Activated CD4-positive, alpha-beta T cell treated with anti-CD3 and anti-CD28 coated beads for 36 hours (primary cell): ENCODE data around the gene METTL24. TPM values are rescaled to one million over a fixed set of nuclear protein-coding genes. Genes with fewer than 3 reads are reported as not detected.
"Not testable (repeated sequence)": the region's sequence is repeated elsewhere in the genome, so short reads cannot be mapped to it uniquely, and the experiment has no call there.

Experiments used
- ATAC-seq: fragments of 200-7000 bp; cut with Tn5 transposase; one replicate; pipeline ENCODE4 v1.10.0; 2021; ENCODE audit warnings: mild to moderate bottlenecking, moderate library complexity
- CTCF ChIA-PET: fragments of 350-600 bp; sonication (Branson Sonifier 250); formaldehyde crosslinking; loops from one replicate; lab custom pipeline; 2021; ENCODE audit warnings: antibody characterized with exemption; lab: Charles Lee
- POLR2A ChIA-PET: fragments of 350-600 bp; sonication (Branson Sonifier 250); formaldehyde crosslinking; loops from one replicate; lab custom pipeline; 2021; ENCODE audit warnings: antibody characterized with exemption, inconsistent platforms; lab: Charles Lee
- DNase-seq: peaks from one replicate; pipeline ENCODE4 v3.0.0-alpha.2; 2020
- H3K27ac Mint-ChIP-seq: one replicate; pipeline ENCODE4 v1.8.0; 2021; ENCODE audit warnings: mixed read lengths
- H3K27me3 Mint-ChIP-seq: one replicate; pipeline ENCODE4 v1.8.0; 2021; ENCODE audit warnings: mixed read lengths
- H3K36me3 Mint-ChIP-seq: one replicate; pipeline ENCODE4 v1.8.0; 2021; ENCODE audit warnings: low read depth, mixed read lengths
- H3K4me1 Mint-ChIP-seq: one replicate; pipeline ENCODE4 v1.8.0; 2021; ENCODE audit warnings: mixed read lengths
- H3K4me3 Mint-ChIP-seq: one replicate; pipeline ENCODE4 v1.8.0; 2021; ENCODE audit warnings: mild to moderate bottlenecking, moderate library complexity, mixed read lengths
- H3K9me3 Mint-ChIP-seq: one replicate; pipeline ENCODE4 v1.8.0; 2021; ENCODE audit warnings: low read depth, mixed read lengths
- intact Hi-C, 2 experiments: fragments of 100-400 bp; cut with DNase I in 1 of 2; cut with micrococcal nuclease in 1 of 2; formaldehyde crosslinking; loops; one replicate each; pipeline versions ENCODE4 v1.14.2 to v1.15.1; 2022 to 2024; cut with DNase I, micrococcal nuclease
- total RNA-seq, 2 experiments: library from RNA; stranded (reverse); gene quantifications; one replicate each; pipeline ENCODE4 v1.2.3, GENCODE V29; 2021

METTL24 gene
- total RNA-seq, 2 experiments from 2014 or later = not detected

- peaks cover 5% of the 10 kb centered on the region for H3K27me3 Mint-ChIP-seq
- no peak for DNase-seq
- H3K4me3 Mint-ChIP-seq = no peak overlapping the region
- CTCF ChIA-PET = interaction anchor here (0.7 kb wide), 1 partner anchor 43 kb away, joined by 3 read pairs; no protein-coding TSS in a partner anchor
- H3K36me3 Mint-ChIP-seq = no peaks in the 10 kb centered on the region
- no peak for ATAC-seq
- no peaks in the 10 kb centered on the region for H3K4me1 Mint-ChIP-seq
- H3K9me3 Mint-ChIP-seq = peaks cover 4% of the 10 kb centered on the region
- intact Hi-C loops = no loop called here
- POLR2A ChIA-PET = no interaction called here
- no peak overlapping the region for H3K27ac Mint-ChIP-seq
Observed at GRCh38 chr6:110284855-110285254, 73.3 kb downstream of the METTL24 start.

- ATAC-seq (no peak), DNase-seq (no peak)
- no peak overlapping the region for H3K27ac Mint-ChIP-seq
- H3K4me1 Mint-ChIP-seq = no peaks in the 10 kb centered on the region
- H3K4me3 Mint-ChIP-seq = no peak overlapping the region
- no peaks in the 10 kb centered on the region for H3K36me3 Mint-ChIP-seq
- ChIA-PET CTCF (interaction anchor here (1.0 kb wide), 1 partner anchor 29 kb away, joined by 3 read pairs; no protein-coding TSS in a partner anchor), POLR2A (no interaction called here)
- no peaks in the 10 kb centered on the region for H3K9me3 Mint-ChIP-seq
- H3K27me3 Mint-ChIP-seq = peaks cover 5% of the 10 kb centered on the region
- intact Hi-C loops = no loop called here
Observed at GRCh38 chr6:110283657-110284056, 74.5 kb downstream of the METTL24 start.

- no peaks in the 10 kb centered on the region for H3K4me1 Mint-ChIP-seq
- H3K4me3 Mint-ChIP-seq = no peak overlapping the region
- POLR2A ChIA-PET = no interaction called here
- H3K27ac Mint-ChIP-seq = no peak overlapping the region
- no peaks in the 10 kb centered on the region for H3K36me3 Mint-ChIP-seq
- no peak for ATAC-seq
- peaks cover 5% of the 10 kb centered on the region for H3K27me3 Mint-ChIP-seq
- intact Hi-C loops = no loop called here
- CTCF ChIA-PET = no interaction called here
- no peaks in the 10 kb centered on the region for H3K9me3 Mint-ChIP-seq
- no peak for DNase-seq
Observed at GRCh38 chr6:110282412-110282811, 75.7 kb downstream of the METTL24 start.

- DNase-seq (no peak), ATAC-seq (no peak)
- H3K36me3 Mint-ChIP-seq = no peaks in the 10 kb centered on the region
- intact Hi-C loops = no loop called here
- ChIA-PET POLR2A (no interaction called here), CTCF (no interaction called here)
- H3K27me3 Mint-ChIP-seq = peaks cover 10% of the 10 kb centered on the region
- H3K4me1 Mint-ChIP-seq = no peaks in the 10 kb centered on the region
- H3K27ac Mint-ChIP-seq = no peak overlapping the region
- H3K9me3 Mint-ChIP-seq = no peaks in the 10 kb centered on the region
- no peak overlapping the region for H3K4me3 Mint-ChIP-seq
Observed at GRCh38 chr6:110277100-110277665, 81.0 kb downstream of the METTL24 start.

- DNase-seq, H3K9me3 Mint-ChIP-seq, H3K4me3 Mint-ChIP-seq, ATAC-seq, POLR2A ChIA-PET, H3K27ac Mint-ChIP-seq, CTCF ChIA-PET, H3K4me1 Mint-ChIP-seq, H3K36me3 Mint-ChIP-seq, intact Hi-C loops: not testable (repeated sequence)
- peaks cover 10% of the 10 kb centered on the region for H3K27me3 Mint-ChIP-seq
Observed at GRCh38 chr6:110272781-110273180, 85.4 kb downstream of the METTL24 start.

GRCh38 chr6:110271732-110272022 lies 86.5 kb downstream of the METTL24 start:
- intact Hi-C loops = no loop called here
- ChIA-PET CTCF (interaction anchor here (1.1 kb wide), 1 partner anchor 15 kb away, joined by 3 read pairs; no protein-coding TSS in a partner anchor), POLR2A (no interaction called here)
- Mint-ChIP-seq H3K36me3 (no peaks in the 10 kb centered on the region), H3K4me3 (no peak overlapping the region), H3K27ac (no peak overlapping the region), H3K9me3 (peaks cover 2% of the 10 kb centered on the region), H3K4me1 (no peaks in the 10 kb centered on the region), H3K27me3 (peaks cover 10% of the 10 kb centered on the region)
- DNase-seq = no peak
- ATAC-seq = no peak

- no peak overlapping the region for H3K27ac Mint-ChIP-seq
- H3K9me3 Mint-ChIP-seq = peaks cover 2% of the 10 kb centered on the region
- DNase-seq (no peak), ATAC-seq (no peak)
- POLR2A ChIA-PET = no interaction called here
- H3K27me3 Mint-ChIP-seq = peaks cover 8% of the 10 kb centered on the region
- H3K4me3 Mint-ChIP-seq = no peak overlapping the region
- H3K36me3 Mint-ChIP-seq = no peaks in the 10 kb centered on the region
- CTCF ChIA-PET = no interaction called here
- intact Hi-C loops = no loop called here
- H3K4me1 Mint-ChIP-seq = no peaks in the 10 kb centered on the region
Observed at GRCh38 chr6:110270165-110270564, 88.0 kb downstream of the METTL24 start.

GRCh38 chr6:110269623-110270022 lies 88.5 kb downstream of the METTL24 start:
- no peaks in the 10 kb centered on the region for H3K36me3 Mint-ChIP-seq
- H3K27ac Mint-ChIP-seq = no peak overlapping the region
- H3K27me3 Mint-ChIP-seq = peaks cover 6% of the 10 kb centered on the region
- ATAC-seq = no peak
- peaks cover 2% of the 10 kb centered on the region for H3K9me3 Mint-ChIP-seq
- POLR2A ChIA-PET = no interaction called here
- no peaks in the 10 kb centered on the region for H3K4me1 Mint-ChIP-seq
- intact Hi-C loops = no loop called here
- DNase-seq = no peak
- CTCF ChIA-PET = no interaction called here
- H3K4me3 Mint-ChIP-seq = no peak overlapping the region

- no peak overlapping the region for H3K27ac Mint-ChIP-seq
- ChIA-PET CTCF (interaction anchor here (0.6 kb wide), 1 partner anchor 296 kb away, joined by 3 read pairs; no protein-coding TSS in a partner anchor), POLR2A (no interaction called here)
- H3K36me3 Mint-ChIP-seq = no peaks in the 10 kb centered on the region
- intact Hi-C loops = no loop called here
- no peak overlapping the region for H3K4me3 Mint-ChIP-seq
- H3K9me3 Mint-ChIP-seq = peaks cover 2% of the 10 kb centered on the region
- ATAC-seq = no peak
- H3K4me1 Mint-ChIP-seq = no peaks in the 10 kb centered on the region
- no peaks in the 10 kb centered on the region for H3K27me3 Mint-ChIP-seq
- DNase-seq = no peak
Observed at GRCh38 chr6:110266996-110267395, 91.2 kb downstream of the METTL24 start.

- Mint-ChIP-seq H3K4me3 (no peak overlapping the region), H3K27me3 (no peaks in the 10 kb centered on the region), H3K36me3 (no peaks in the 10 kb centered on the region), H3K27ac (no peak overlapping the region), H3K9me3 (peaks cover 6% of the 10 kb centered on the region), H3K4me1 (no peaks in the 10 kb centered on the region)
- CTCF ChIA-PET = no interaction called here
- POLR2A ChIA-PET = no interaction called here
- intact Hi-C loops = no loop called here
- DNase-seq (no peak), ATAC-seq (no peak)
Observed at GRCh38 chr6:110265273-110265672, 92.9 kb downstream of the METTL24 start.

GRCh38 chr6:110256366-110256765 lies 101.8 kb downstream of the METTL24 start:
- Mint-ChIP-seq H3K9me3 (peaks cover 9% of the 10 kb centered on the region), H3K4me3 (no peak overlapping the region), H3K4me1 (no peaks in the 10 kb centered on the region), H3K27ac (no peak overlapping the region), H3K27me3 (peaks cover 8% of the 10 kb centered on the region), H3K36me3 (no peaks in the 10 kb centered on the region)
- ATAC-seq (no peak), DNase-seq (no peak)
- ChIA-PET CTCF (no interaction called here), POLR2A (no interaction called here)
- intact Hi-C loops = no loop called here

GRCh38 chr6:110255211-110255750 lies 102.9 kb downstream of the METTL24 start:
- ChIA-PET POLR2A (interaction anchor here (0.6 kb wide), 1 partner anchor 872 kb away, joined by 4 read pairs; no protein-coding TSS in a partner anchor), CTCF (interaction anchor here (1.4 kb wide), 1 partner anchor 14 kb away, joined by 4 read pairs; no protein-coding TSS in a partner anchor)
- intact Hi-C loops = no loop called here
- Mint-ChIP-seq H3K4me1 (no peaks in the 10 kb centered on the region), H3K36me3 (no peaks in the 10 kb centered on the region), H3K27ac (no peak overlapping the region), H3K9me3 (peaks cover 4% of the 10 kb centered on the region), H3K4me3 (no peak overlapping the region), H3K27me3 (peaks cover 8% of the 10 kb centered on the region)
- DNase-seq (peak; percentile 41), ATAC-seq (no peak)
